ENCODE measurements around the gene TAF4B. TPM values are rescaled to one million over a fixed set of nuclear protein-coding genes. Genes with fewer than 3 reads are reported as not detected.

The TAF4B gene
- total and polyA plus RNA-seq, 12 donors = 0.73 to 1.8 (median 1.5) TPM

- DNase-seq = peak; percentile 33 to 41
- 53 to 59% methylated on average over 5 of the region's 5 CpGs for WGBS, 2 donors
Measured at GRCh38 chr18:26405190-26405801, 179.1 kb downstream of the TAF4B start.

GRCh38 chr18:26406324-26406723 lies 180.1 kb downstream of the TAF4B start:
- no peaks in the 10 kb centered on the region for H3K36me3 ChIP-seq
- ATAC-seq (no peak), DNase-seq (no peak)
- 87% methylated on average over 12 of the region's 12 CpGs for WGBS, 2 donors
- no peak overlapping the region for H3K27ac ChIP-seq
- no peaks in the 10 kb centered on the region for H3K4me1 ChIP-seq
- no peaks in the 10 kb centered on the region for H3K27me3 ChIP-seq
- TF ChIP-seq CTCF (IDR thresholded peaks at IDR 0.05) = no peak
- no peak overlapping the region for H3K4me3 ChIP-seq
- intact Hi-C loops (cut with DNase I) = loop anchor here in 8 of 10 donors (5.0 to 10.0 kb wide), 6 partner anchors 138 to 556 kb away; partner anchors contain the start of gene KCTD1 (in 1 of the 8)
- no peaks in the 10 kb centered on the region for H3K9me3 ChIP-seq

More at GRCh38 chr18:26405190-26405801, 179.1 kb downstream of the TAF4B start:
- Histone ChIP-seq H3K36me3 (no peaks in the 10 kb centered on the region), H3K9me3 (no peaks in the 10 kb centered on the region), H3K4me3 (no peak overlapping the region), H3K27ac (no peak overlapping the region), H3K4me1 (no peaks in the 10 kb centered on the region), H3K27me3 (no peaks in the 10 kb centered on the region)
- peak; percentile 65 to 90 (median 86) for ATAC-seq
- intact Hi-C loops (cut with DNase I) = loop anchor here in 8 of 10 donors (5.0 to 10.0 kb wide), 6 partner anchors 140 to 557 kb away; partner anchors contain the start of gene KCTD1 (in 1 of the 8)
- peak; percentile 14 to 69 (median 55) for TF ChIP-seq CTCF (IDR thresholded peaks at IDR 0.05)

GRCh38 chr18:26406854-26407517 lies 180.7 kb downstream of the TAF4B start:
- Histone ChIP-seq H3K36me3 (no peaks in the 10 kb centered on the region), H3K4me1 (no peaks in the 10 kb centered on the region), H3K27ac (no peak overlapping the region), H3K4me3 (no peak overlapping the region), H3K9me3 (no peaks in the 10 kb centered on the region), H3K27me3 (no peaks in the 10 kb centered on the region)
- ATAC-seq (no peak), DNase-seq (no peak)
- no peak for TF ChIP-seq CTCF (IDR thresholded peaks at IDR 0.05)
- WGBS, 2 donors = 78 to 81% methylated on average over 15 of the region's 15 CpGs
- intact Hi-C loops (cut with DNase I) = loop anchor here in 8 of 10 donors (5.0 to 10.0 kb wide), 6 partner anchors 138 to 555 kb away; partner anchors contain the start of gene KCTD1 (in 1 of the 8)

- Histone ChIP-seq H3K4me1 (no peaks in the 10 kb centered on the region), H3K9me3 (peaks cover 0 to 8% (median 0%) of the 10 kb centered on the region in 11 donors), H3K27me3 (no peaks in the 10 kb centered on the region), H3K4me3 (no peak overlapping the region), H3K27ac (no peak overlapping the region), H3K36me3 (no peaks in the 10 kb centered on the region)
- intact Hi-C loops (cut with DNase I) = loop anchor here in 8 of 10 donors (5.0 to 10.0 kb wide), 6 partner anchors 137 to 554 kb away; partner anchors contain the start of gene KCTD1 (in 1 of the 8)
- 90 to 93% methylated on average over 16 of the region's 16 CpGs for WGBS, 2 donors
- DNase-seq (no peak), ATAC-seq (no peak)
- TF ChIP-seq CTCF (IDR thresholded peaks at IDR 0.05) = no peak
Measured at GRCh38 chr18:26407736-26408601, 181.7 kb downstream of the TAF4B start.

Measured in heart right ventricle (tissue), 16 donors.